HL-60/S4 treated with retinoic acid at 250 ng/mL for 4 days and 3 days (cell line): Measurements from ENCODE around the gene MMP15.
"Not testable (repeated sequence)": the region's sequence is repeated elsewhere in the genome, so short reads cannot be mapped to it uniquely, and the experiment has no call there.

ENCODE experiments used
- in situ Hi-C: fragments of 300-500 bp; cut with MboI; formaldehyde crosslinking; loops from 2 replicates; pipeline ENCODE4 v1.7.0; 2022; ENCODE audit warnings: low sequenced_read_pairs

Gene MMP15

GRCh38 chr16:58047557-58048348, 22.2 kb downstream of the MMP15 start:
- in situ Hi-C loops: no loop called here

GRCh38 chr16:58048494-58049231, 23.1 kb downstream of the MMP15 start:
- in situ Hi-C loops: no loop called here

GRCh38 chr16:58049232-58050185, 24.0 kb downstream of the MMP15 start:
- in situ Hi-C loops: no loop called here

- in situ Hi-C loops: no loop called here
These were observed 25.7 kb downstream of the MMP15 start for GRCh38 chr16:58051296-58051695.

GRCh38 chr16:58051821-58052603, 26.5 kb downstream of the MMP15 start:
- in situ Hi-C loops: no loop called here

GRCh38 chr16:58053682-58054005, 28.1 kb downstream of the MMP15 start:
- in situ Hi-C loops: no loop called here

GRCh38 chr16:58054289-58054688, 28.7 kb downstream of the MMP15 start:
- in situ Hi-C loops: no loop called here

- in situ Hi-C loops: no loop called here
These were observed 31.0 kb downstream of the MMP15 start for GRCh38 chr16:58056580-58056979.

GRCh38 chr16:58057121-58057520, 31.6 kb downstream of the MMP15 start:
- in situ Hi-C loops: no loop called here

- in situ Hi-C loops: no loop called here
These were observed 32.2 kb downstream of the MMP15 start for GRCh38 chr16:58057784-58058183.

GRCh38 chr16:58062821-58063220, 37.3 kb downstream of the MMP15 start:
- in situ Hi-C loops: no loop called here

- in situ Hi-C loops: no loop called here
These were observed 38.0 kb downstream of the MMP15 start for GRCh38 chr16:58063377-58064076.

GRCh38 chr16:58070585-58070984, 45.0 kb downstream of the MMP15 start:
- in situ Hi-C loops: no loop called here

GRCh38 chr16:58072134-58072533, 46.6 kb downstream of the MMP15 start:
- in situ Hi-C loops: not testable (repeated sequence)

- in situ Hi-C loops: not testable (repeated sequence)
These were observed 47.5 kb downstream of the MMP15 start for GRCh38 chr16:58073086-58073485.

- in situ Hi-C loops: no loop called here
These were observed 49.1 kb downstream of the MMP15 start for GRCh38 chr16:58074657-58075056.

GRCh38 chr16:58076514-58076913, 51.0 kb downstream of the MMP15 start:
- in situ Hi-C loops: no loop called here

- in situ Hi-C loops: no loop called here
These were observed 52.2 kb downstream of the MMP15 start for GRCh38 chr16:58077796-58078195.

- in situ Hi-C loops: not testable (repeated sequence)
These were observed 55.1 kb downstream of the MMP15 start for GRCh38 chr16:58080657-58081056.

- in situ Hi-C loops: no loop called here
These were observed 56.8 kb downstream of the MMP15 start for GRCh38 chr16:58082381-58082780.
